HG03066 (cell line): ENCODE data around the gene ETV2.
"Not testable (repeated sequence)": the region's sequence is repeated elsewhere in the genome, so short reads cannot be mapped to it uniquely, and the experiment has no call there.

ENCODE experiments used
- ATAC-seq: cut with Tn5 transposase; IDR thresholded peaks from one replicate; pipeline ENCODE4 v1.9.1; 2021; ENCODE audit warnings: low read depth; ENCODE audit not compliant: unreplicated experiment

The ETV2 gene

GRCh38 chr19:35654828-35655227 is 13.3 kb downstream of the ETV2 start:
- ATAC-seq: not testable (repeated sequence)

- no peak for ATAC-seq
Observed at GRCh38 chr19:35655600-35655999, 14.1 kb downstream of the ETV2 start.

GRCh38 chr19:35656700-35657099 is 15.2 kb downstream of the ETV2 start:
- ATAC-seq: no peak

GRCh38 chr19:35657904-35658700 is 16.6 kb downstream of the ETV2 start:
- ATAC-seq: no peak

- ATAC-seq: no peak
Observed at GRCh38 chr19:35661995-35662340, 20.4 kb downstream of the ETV2 start.

GRCh38 chr19:35663981-35664380 is 22.4 kb downstream of the ETV2 start:
- no peak for ATAC-seq

- ATAC-seq: no peak
Observed at GRCh38 chr19:35665157-35665556, 23.6 kb downstream of the ETV2 start.

GRCh38 chr19:35665604-35666003 is 24.1 kb downstream of the ETV2 start:
- ATAC-seq: no peak

GRCh38 chr19:35666251-35666913 is 24.8 kb downstream of the ETV2 start, which contains the start of gene UPK1A:
UPK1A (plus strand) TSS chr19:35666517; CDS start chr19:35666813, 296 bp downstream.
- ATAC-seq: no peak

- no peak for ATAC-seq
Observed at GRCh38 chr19:35669566-35669965, 28.0 kb downstream of the ETV2 start.

GRCh38 chr19:35669974-35670373 is 28.4 kb downstream of the ETV2 start:
- ATAC-seq: no peak

GRCh38 chr19:35670686-35671085 is 29.1 kb downstream of the ETV2 start:
- no peak for ATAC-seq

- no peak for ATAC-seq
Observed at GRCh38 chr19:35671818-35672217, 30.3 kb downstream of the ETV2 start.

GRCh38 chr19:35673121-35673804 is 31.7 kb downstream of the ETV2 start:
- ATAC-seq: no peak

- ATAC-seq: no peak
Observed at GRCh38 chr19:35675589-35676140, 34.1 kb downstream of the ETV2 start.

GRCh38 chr19:35689836-35690235 is 48.3 kb downstream of the ETV2 start:
- ATAC-seq: no peak

- ATAC-seq: not testable (repeated sequence)
Observed at GRCh38 chr19:35691106-35691505, 49.6 kb downstream of the ETV2 start.

- no peak for ATAC-seq
Observed at GRCh38 chr19:35692010-35692409, 50.5 kb downstream of the ETV2 start.

- ATAC-seq: no peak
Observed at GRCh38 chr19:35693422-35693821, 51.9 kb downstream of the ETV2 start.

- no peak for ATAC-seq
Observed at GRCh38 chr19:35693835-35694599, 52.5 kb downstream of the ETV2 start.
